PC-9 (cell line): ENCODE results near the gene IGLL1.

Source experiments
- CTCF ChIP-seq: fragments of 200-600 bp; sonication (generic); conservative IDR thresholded peaks from 2 replicates; pipeline ENCODE4 v1.6.1; 2017; ENCODE audit warnings: mixed run types, antibody characterized with exemption, mild to moderate bottlenecking, moderate library complexity
- EZH2 ChIP-seq: fragments of 200-600 bp; sonication (generic); IDR thresholded peaks from 2 replicates; pipeline ENCODE4 v1.8.0; 2017; ENCODE audit warnings: antibody characterized with exemption, low read depth

- TF ChIP-seq CTCF, result no peak
- TF ChIP-seq EZH2, result no peak
Observed at GRCh38 chr22:23537416-23537815, 42.7 kb downstream of the IGLL1 start.
